ENCODE data around the gene FLYWCH1.

GRCh38 chr16:2913603-2914002 lies 1.9 kb downstream of the FLYWCH1 start:
- TF ChIP-seq POLR2AphosphoS5 (IDR thresholded peaks at IDR 0.05) (no peak), POLR2A (IDR thresholded peaks at IDR 0.05) (no peak)
- TF ChIP-seq, protein P1, sequence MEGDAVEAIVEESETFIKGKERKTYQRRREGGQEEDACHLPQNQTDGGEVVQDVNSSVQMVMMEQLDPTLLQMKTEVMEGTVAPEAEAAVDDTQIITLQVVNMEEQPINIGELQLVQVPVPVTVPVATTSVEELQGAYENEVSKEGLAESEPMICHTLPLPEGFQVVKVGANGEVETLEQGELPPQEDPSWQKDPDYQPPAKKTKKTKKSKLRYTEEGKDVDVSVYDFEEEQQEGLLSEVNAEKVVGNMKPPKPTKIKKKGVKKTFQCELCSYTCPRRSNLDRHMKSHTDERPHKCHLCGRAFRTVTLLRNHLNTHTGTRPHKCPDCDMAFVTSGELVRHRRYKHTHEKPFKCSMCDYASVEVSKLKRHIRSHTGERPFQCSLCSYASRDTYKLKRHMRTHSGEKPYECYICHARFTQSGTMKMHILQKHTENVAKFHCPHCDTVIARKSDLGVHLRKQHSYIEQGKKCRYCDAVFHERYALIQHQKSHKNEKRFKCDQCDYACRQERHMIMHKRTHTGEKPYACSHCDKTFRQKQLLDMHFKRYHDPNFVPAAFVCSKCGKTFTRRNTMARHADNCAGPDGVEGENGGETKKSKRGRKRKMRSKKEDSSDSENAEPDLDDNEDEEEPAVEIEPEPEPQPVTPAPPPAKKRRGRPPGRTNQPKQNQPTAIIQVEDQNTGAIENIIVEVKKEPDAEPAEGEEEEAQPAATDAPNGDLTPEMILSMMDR (IDR thresholded peaks at IDR 0.05) = no peak
